IMR-90 (cell line): ENCODE measurements around the gene NUP62CL. TPM values are rescaled to one million over a fixed set of nuclear protein-coding genes. Genes with fewer than 3 reads are reported as not detected.

Experiments used
- ATAC-seq: fragments of 200-7000 bp; cut with Tn5 transposase; 2 replicates; pipeline ENCODE4 v1.9.1; 2020; ENCODE audit warnings: low read depth, mild to moderate bottlenecking, moderate library complexity
- BruUV-seq: library from RNA; stranded (reverse); fragments of 400-500 nt; replicated peaks from 2 replicates; lab custom pipeline; 2021; lab: Mats Ljungman, UMichigan
- CTCF ChIA-PET: fragments of 300-600 bp; formaldehyde crosslinking; extraction: SDS; loops from one replicate; lab custom pipeline; 2021; ENCODE audit warnings: antibody characterized with exemption; lab: Yijun Ruan, JAX
- POLR2A ChIA-PET: fragments of 300-600 bp; sonication (Branson Sonifier 250); formaldehyde crosslinking; loops from one replicate; lab custom pipeline; 2022; ENCODE audit warnings: antibody characterized with exemption; ENCODE audit not compliant: unreplicated experiment; lab: Charles Lee
- DNase-seq: peaks from one replicate; pipeline ENCODE4 v3.0.0; 2013
- H2AFZ ChIP-seq: replicated peaks from 2 replicates; pipeline ENCODE3; 2013; ENCODE audit warnings: low read length, mild to moderate bottlenecking; ENCODE audit not compliant: poor library complexity
- H2AK5ac ChIP-seq: 2 replicates; pipeline ENCODE4 v1.6.1; 2013; ENCODE audit warnings: low read depth, low read length, inconsistent platforms
- H2AK9ac ChIP-seq: replicated peaks from 2 replicates; pipeline ENCODE3; 2013; ENCODE audit warnings: mild to moderate bottlenecking, low read depth, low read length, moderate library complexity; ENCODE audit not compliant: poor library complexity
- H2BK120ac ChIP-seq: 2 replicates; pipeline ENCODE4 v1.6.1; 2013; ENCODE audit warnings: low read depth, low read length, inconsistent platforms
- H2BK15ac ChIP-seq: 3 replicates; pipeline ENCODE4 v1.6.1; 2013; ENCODE audit warnings: low read depth, low read length, inconsistent platforms
- H2BK20ac ChIP-seq: 2 replicates; pipeline ENCODE4 v1.6.1; 2013; ENCODE audit warnings: low read depth, mild to moderate bottlenecking, inconsistent platforms, low read length, moderate library complexity
- H2BK5ac ChIP-seq: 2 replicates; pipeline ENCODE4 v1.6.1; 2013; ENCODE audit warnings: mild to moderate bottlenecking, low read depth, low read length, inconsistent platforms; ENCODE audit not compliant: poor library complexity, severe bottlenecking
- H3K14ac ChIP-seq: replicated peaks from 2 replicates; pipeline ENCODE4 v1.6.1; 2013; ENCODE audit warnings: low read depth, low read length, inconsistent platforms
- H3K18ac ChIP-seq: 2 replicates; pipeline ENCODE4 v1.6.1; 2013; ENCODE audit warnings: low read depth, low read length, control low read depth
- H3K23ac ChIP-seq: 2 replicates; pipeline ENCODE4 v1.6.1; 2013; ENCODE audit warnings: low read depth, low read length, inconsistent platforms
- H3K27ac ChIP-seq: 2 replicates; pipeline ENCODE4 v1.5.1; 2013; ENCODE audit warnings: mild to moderate bottlenecking, control low read depth, low read length; ENCODE audit not compliant: insufficient read depth
- H3K27me3 ChIP-seq: 2 replicates; pipeline ENCODE4 v1.6.1; 2013; ENCODE audit warnings: low read length; ENCODE audit not compliant: control insufficient read depth, insufficient read depth
- H3K36me3 ChIP-seq: 2 replicates; pipeline ENCODE4 v1.6.1; 2013; ENCODE audit warnings: low read length, mixed read lengths; ENCODE audit not compliant: control insufficient read depth, insufficient read depth
- H3K4ac ChIP-seq: 2 replicates; pipeline ENCODE4 v1.6.1; 2013; ENCODE audit warnings: low read depth, low read length, inconsistent platforms
- H3K4me1 ChIP-seq: 2 replicates; pipeline ENCODE4 v1.6.1; 2013; ENCODE audit warnings: low read length, mixed read lengths; ENCODE audit not compliant: control insufficient read depth, insufficient read depth
- H3K4me2 ChIP-seq: 2 replicates; pipeline ENCODE4 v1.6.1; 2013; ENCODE audit warnings: low read depth, mild to moderate bottlenecking, control low read depth, low read length, moderate library complexity
- H3K4me3 ChIP-seq: 2 replicates; pipeline ENCODE4 v1.5.1; 2013; ENCODE audit warnings: low read depth, mild to moderate bottlenecking, control low read depth, low read length, moderate library complexity; ENCODE audit not compliant: insufficient read depth
- H3K56ac ChIP-seq: 2 replicates; pipeline ENCODE4 v1.6.1; 2013; ENCODE audit warnings: low read length, inconsistent platforms; ENCODE audit not compliant: insufficient read depth; ENCODE audit errors: extremely low read depth
- H3K79me1 ChIP-seq, 2 experiments: 2 replicates each; pipeline ENCODE4 v1.6.1; 2013; ENCODE audit warnings: low read length in 2 of 2, inconsistent platforms in 1 of 2, low read depth in 1 of 2
- H3K9ac ChIP-seq: 2 replicates; pipeline ENCODE4 v1.6.1; 2013; ENCODE audit warnings: low read depth, low read length, control low read depth
- H3K9me1 ChIP-seq: 2 replicates; pipeline ENCODE4 v1.6.1; 2013; ENCODE audit warnings: low read length, inconsistent platforms; ENCODE audit not compliant: insufficient read depth
- H3K9me3 ChIP-seq: 2 replicates; pipeline ENCODE4 v1.6.1; 2013; ENCODE audit warnings: low read length; ENCODE audit not compliant: control insufficient read depth, insufficient read depth
- H4K20me1 ChIP-seq: 2 replicates; pipeline ENCODE4 v1.6.1; 2013; ENCODE audit warnings: low read length, inconsistent platforms; ENCODE audit not compliant: insufficient read depth
- H4K5ac ChIP-seq: 2 replicates; pipeline ENCODE4 v1.6.1; 2013; ENCODE audit warnings: mild to moderate bottlenecking, low read depth, low read length, control low read depth
- H4K8ac ChIP-seq, 2 experiments: 2 replicates each; pipeline ENCODE4 v1.6.1; 2013; ENCODE audit warnings: low read depth in 2 of 2, low read length in 2 of 2, control low read depth in 1 of 2, inconsistent platforms in 1 of 2
- H4K91ac ChIP-seq: 2 replicates; pipeline ENCODE4 v1.6.1; 2013; ENCODE audit warnings: low read depth, low read length, inconsistent platforms; ENCODE audit not compliant: insufficient read depth
- CEBPB ChIP-seq: IDR thresholded peaks from 2 replicates; pipeline ENCODE4 v1.6.1; 2012; ENCODE audit warnings: low read depth, low read length, improper control_type of control experiment
- NFE2L2 ChIP-seq: fragments of 150-350 bp; IDR thresholded peaks from 2 replicates; pipeline ENCODE4 v1.6.1; 2016; ENCODE audit warnings: low read depth, mild to moderate bottlenecking, low read length
- WGBS, 2 experiments: methylation state at CpG; one replicate each; pipeline versions ENCODE4 v1.1.5 to v1.1.7; 2013; ENCODE audit warnings: missing lambda C conversion rate in 2 of 2; ENCODE audit not compliant: insufficient read length in 1 of 2; ENCODE audit errors: extremely low coverage in 2 of 2; 5-methylcytosine and 5-hydroxymethylcytosine counted together
- dilution Hi-C: fragments of 300-500 bp; cut with HindIII; formaldehyde crosslinking; loops from one replicate; pipeline ENCODE4 v1.14.3; 2018; ENCODE audit warnings: low sequenced_read_pairs; ENCODE audit not compliant: unreplicated experiment
- in situ Hi-C: fragments of 300-500 bp; cut with MboI; formaldehyde crosslinking; loops from 3 replicates; pipeline ENCODE4 v1.14.3; 2019; ENCODE audit warnings: low sequenced_read_pairs, inconsistent platforms, mixed read lengths
- intact Hi-C: fragments of 100-400 bp; cut with micrococcal nuclease; formaldehyde crosslinking; loops from 2 replicates; pipeline ENCODE4 v1.10.0; 2022
- polyA plus RNA-seq, 3 experiments: library from polyadenylated mRNA; depleted of rRNA; stranded (reverse); fragments of >200 nt; gene quantifications; 2 replicates each; pipeline ENCODE4 v1.2.3, GENCODE V29; 2012; ENCODE audit warnings: low replicate concordance in 1 of 3
- total RNA-seq: library from RNA; depleted of rRNA; stranded (reverse); fragments of >200 nt; gene quantifications from 2 replicates; pipeline ENCODE4 v1.2.3, GENCODE V29; 2012

The NUP62CL gene
- total and polyA plus RNA-seq, 2 of the 4 experiments (the other 2 are of a cell fraction): not detected

DNA sequence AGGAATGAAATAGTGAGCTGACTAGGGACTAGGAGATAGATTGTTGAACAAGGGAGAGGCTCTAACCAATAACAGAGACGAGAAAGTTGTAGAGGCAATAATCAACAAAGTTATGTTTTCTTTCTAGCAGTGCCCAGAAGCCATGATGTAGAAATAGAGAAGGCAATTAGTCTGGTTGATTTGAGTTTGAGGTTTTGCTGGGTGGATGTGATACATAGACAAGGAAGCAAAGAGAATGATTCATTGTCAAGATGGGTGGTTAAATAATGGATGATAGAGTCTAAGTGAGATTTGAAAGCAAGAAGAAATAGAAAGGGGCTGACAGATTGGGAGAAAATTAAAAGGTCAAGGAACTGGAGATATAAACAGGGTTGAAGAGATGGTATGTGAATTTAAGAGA is 98.8 kb downstream of the NUP62CL start:
- Histone ChIP-seq H3K4me2 (no peak overlapping the region), H2BK120ac (no peak overlapping the region), H3K14ac (no peak overlapping the region), H4K20me1 (no peaks in the 10 kb centered on the region), H3K79me1 (peaks cover 0 to 4% of the 10 kb centered on the region in 2 experiments; a peak in 1 of 4 replicates), H3K27ac (no peak overlapping the region), H3K9me3 (no peaks in the 10 kb centered on the region), H3K18ac (no peak overlapping the region), H2BK5ac (no peak overlapping the region), H4K91ac (no peak overlapping the region), H3K4me1 (no peaks in the 10 kb centered on the region), H3K56ac (no peak overlapping the region), H2AFZ (no peak overlapping the region), H2AK5ac (no peak overlapping the region), H3K4me3 (no peak overlapping the region), H3K36me3 (0 out of 2 replicates have a peak, but pooled peaks cover 1% of the 10 kb centered on the region), H3K27me3 (no peaks in the 10 kb centered on the region), H2AK9ac (no peak overlapping the region), H2BK15ac (no peak overlapping the region), H3K9ac (no peak overlapping the region), H3K4ac (no peak overlapping the region), H4K8ac (no peak overlapping the region), H3K9me1 (no peaks in the 10 kb centered on the region), H2BK20ac (no peak overlapping the region), H4K5ac (no peak overlapping the region), H3K23ac (no peak overlapping the region)
- dilution Hi-C loops: no loop called here
- no CpG with 5 or more reads among the region's 1 CpG for WGBS, 2 experiments
- no peak for DNase-seq
- BruUV-seq: no TSS peak
- intact Hi-C loops: no loop called here
- no peak for TF ChIP-seq NFE2L2
- TF ChIP-seq CEBPB: no peak
- POLR2A ChIA-PET: no interaction called here
- no peak for ATAC-seq
- CTCF ChIA-PET: no interaction called here
- in situ Hi-C loops: no loop called here
